Mesendoderm (in vitro differentiated cells): ENCODE results near the gene ATXN7L1.

Source experiments
- DNase-seq: peaks from one replicate; pipeline ENCODE4 v3.0.0; 2013
- H2AK5ac ChIP-seq: 2 replicates; pipeline ENCODE4 v1.6.1; 2013; ENCODE audit warnings: low read length, inconsistent platforms
- H2BK120ac ChIP-seq: 2 replicates; pipeline ENCODE4 v1.6.1; 2013; ENCODE audit warnings: low read depth, mild to moderate bottlenecking, low read length, moderate library complexity, mixed read lengths
- H2BK15ac ChIP-seq: replicated peaks from 2 replicates; pipeline ENCODE4 v1.6.1; 2013; ENCODE audit warnings: low read depth, mild to moderate bottlenecking, moderate library complexity
- H2BK5ac ChIP-seq: 2 replicates; pipeline ENCODE4 v1.6.1; 2013; ENCODE audit warnings: low read length, inconsistent platforms
- H3K18ac ChIP-seq: 2 replicates; pipeline ENCODE4 v1.6.1; 2013; ENCODE audit warnings: mild to moderate bottlenecking, low read length, mixed read lengths
- H3K23ac ChIP-seq: one replicate; pipeline ENCODE4 v1.6.1; 2013; ENCODE audit warnings: low read length
- H3K27ac ChIP-seq: 2 replicates; pipeline ENCODE4 v1.5.1; 2013; ENCODE audit warnings: low read depth, mild to moderate bottlenecking, inconsistent platforms, low read length, moderate library complexity
- H3K27me3 ChIP-seq: 2 replicates; pipeline ENCODE4 v1.6.1; 2013; ENCODE audit warnings: low read length, control low read depth, mild to moderate bottlenecking, inconsistent platforms; ENCODE audit not compliant: insufficient read depth, poor library complexity
- H3K36me3 ChIP-seq: 2 replicates; pipeline ENCODE4 v1.6.1; 2013; ENCODE audit warnings: low read length, inconsistent platforms; ENCODE audit not compliant: control insufficient read depth, insufficient read depth
- H3K4ac ChIP-seq: one replicate; pipeline ENCODE4 v1.6.1; 2013; ENCODE audit warnings: low read depth, mild to moderate bottlenecking, low read length, moderate library complexity
- H3K4me1 ChIP-seq: 2 replicates; pipeline ENCODE4 v1.6.1; 2013; ENCODE audit warnings: low read depth, low read length, inconsistent platforms; ENCODE audit not compliant: control insufficient read depth
- H3K4me2 ChIP-seq: 2 replicates; pipeline ENCODE4 v1.6.1; 2013; ENCODE audit warnings: low read length
- H3K4me3 ChIP-seq: 2 replicates; pipeline ENCODE4 v1.5.1; 2013; ENCODE audit warnings: mild to moderate bottlenecking, low read length
- H3K56ac ChIP-seq: one replicate; pipeline ENCODE4 v1.6.1; 2013; ENCODE audit warnings: low read length
- H3K79me1 ChIP-seq: 2 replicates; pipeline ENCODE4 v1.6.1; 2013; ENCODE audit warnings: low read length, inconsistent platforms
- H3K79me2 ChIP-seq: 2 replicates; pipeline ENCODE4 v1.6.1; 2013; ENCODE audit warnings: mild to moderate bottlenecking, low read length; ENCODE audit not compliant: control insufficient read depth, insufficient read depth
- H3K9ac ChIP-seq: 2 replicates; pipeline ENCODE4 v1.6.1; 2013; ENCODE audit warnings: low read length, inconsistent platforms
- H4K5ac ChIP-seq: one replicate; pipeline ENCODE4 v1.6.1; 2013; ENCODE audit warnings: low read length
- H4K8ac ChIP-seq: one replicate; pipeline ENCODE4 v1.6.1; 2013; ENCODE audit warnings: low read depth, mild to moderate bottlenecking, control low read depth, low read length, moderate library complexity
- WGBS: extraction: QIAGEN DNeasy Blood & Tissue Kit; methylation state at CpG from one replicate; pipeline ENCODE4 v1.1.7; 2013; ENCODE audit warnings: low lambda C conversion rate, missing lambda C conversion rate; ENCODE audit not compliant: insufficient coverage; ENCODE audit errors: extremely low coverage; 5-methylcytosine and 5-hydroxymethylcytosine counted together

The ATXN7L1 gene

DNA sequence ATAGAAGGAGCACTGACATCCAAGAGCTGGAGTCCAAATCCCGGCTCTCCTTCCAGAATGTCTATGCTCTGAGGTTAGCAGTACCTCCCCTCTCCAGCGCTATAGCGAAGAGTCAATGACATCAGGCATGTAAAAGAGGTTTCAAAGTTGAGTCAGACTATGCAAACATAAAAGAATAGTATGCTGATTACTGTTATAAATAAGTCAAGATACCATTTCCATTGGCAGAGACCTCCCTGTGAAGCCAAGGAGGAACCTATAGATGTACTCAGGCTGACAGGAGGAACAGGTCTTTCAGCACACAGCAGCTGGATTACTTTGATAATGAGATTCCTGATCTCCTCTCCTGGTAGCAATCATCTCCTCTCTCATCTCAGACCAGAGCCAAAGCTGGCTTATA is 191.2 kb downstream of the ATXN7L1 start:
- no peaks in the 10 kb centered on the region for H3K36me3 ChIP-seq
- H3K79me1 ChIP-seq = no peaks in the 10 kb centered on the region
- no peak overlapping the region for H3K9ac ChIP-seq
- no peak overlapping the region for H4K5ac ChIP-seq
- no peak overlapping the region for H2AK5ac ChIP-seq
- no peak overlapping the region for H3K18ac ChIP-seq
- no peak overlapping the region for H3K23ac ChIP-seq
- H2BK5ac ChIP-seq = no peak overlapping the region
- no peak overlapping the region for H3K27ac ChIP-seq
- H4K8ac ChIP-seq = no peak overlapping the region
- no peak overlapping the region for H3K4me2 ChIP-seq
- no CpG with 5 or more reads among the region's 3 CpGs for WGBS
- no peaks in the 10 kb centered on the region for H3K79me2 ChIP-seq
- no peak for DNase-seq
- H3K4me3 ChIP-seq = no peak overlapping the region
- H2BK15ac ChIP-seq = no peak overlapping the region
- peaks cover 17% of the 10 kb centered on the region for H3K4me1 ChIP-seq
- H3K27me3 ChIP-seq = no peaks in the 10 kb centered on the region
- H3K56ac ChIP-seq = no peak overlapping the region
- H3K4ac ChIP-seq = no peak overlapping the region
- no peak overlapping the region for H2BK120ac ChIP-seq

DNA sequence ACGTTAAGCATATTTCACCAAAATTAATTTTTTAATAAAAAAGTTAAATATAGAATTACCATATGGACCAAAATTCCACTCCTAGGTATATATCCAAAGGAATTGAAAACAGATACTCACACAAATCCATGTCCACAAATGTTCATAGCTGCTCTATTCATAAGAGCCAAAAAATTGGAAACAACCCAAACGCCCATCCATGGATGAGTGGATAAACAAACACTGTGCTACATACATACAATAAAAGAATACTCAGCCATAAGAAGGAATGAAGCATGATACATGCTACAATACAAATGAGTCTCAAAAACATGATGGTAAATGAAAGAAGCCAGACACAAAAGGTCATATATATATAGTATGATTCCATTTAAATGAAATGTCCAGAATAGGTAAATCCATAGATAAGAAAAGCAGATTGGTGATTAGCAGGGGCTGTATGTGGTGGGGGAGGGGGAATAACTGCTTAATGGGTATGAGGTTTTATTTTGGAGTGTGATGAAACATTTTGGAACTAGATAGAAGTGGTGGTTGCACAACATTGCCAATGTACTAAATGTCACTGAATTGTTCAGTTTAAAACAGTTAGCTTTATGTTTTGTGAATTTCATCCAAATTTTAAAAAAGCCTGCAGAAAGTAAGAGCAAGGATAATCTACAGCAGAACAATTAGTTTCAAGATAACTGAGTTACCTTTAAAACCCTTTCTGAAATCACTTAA is 193.9 kb downstream of the ATXN7L1 start:
- H3K27ac ChIP-seq = no peak overlapping the region
- H4K8ac ChIP-seq = no peak overlapping the region
- H2BK15ac ChIP-seq = no peak overlapping the region
- H3K9ac ChIP-seq = no peak overlapping the region
- no peaks in the 10 kb centered on the region for H3K79me1 ChIP-seq
- no peaks in the 10 kb centered on the region for H3K36me3 ChIP-seq
- H3K23ac ChIP-seq = no peak overlapping the region
- no peaks in the 10 kb centered on the region for H3K79me2 ChIP-seq
- no peak overlapping the region for H2AK5ac ChIP-seq
- H3K56ac ChIP-seq = no peak overlapping the region
- H2BK5ac ChIP-seq = no peak overlapping the region
- H3K18ac ChIP-seq = no peak overlapping the region
- H3K4me2 ChIP-seq = no peak overlapping the region
- H2BK120ac ChIP-seq = no peak overlapping the region
- DNase-seq = no peak
- H3K27me3 ChIP-seq = no peaks in the 10 kb centered on the region
- no CpG with 5 or more reads among the region's 2 CpGs for WGBS
- peaks cover 9% of the 10 kb centered on the region for H3K4me1 ChIP-seq
- H4K5ac ChIP-seq = no peak overlapping the region
- no peak overlapping the region for H3K4ac ChIP-seq
- H3K4me3 ChIP-seq = no peak overlapping the region

DNA sequence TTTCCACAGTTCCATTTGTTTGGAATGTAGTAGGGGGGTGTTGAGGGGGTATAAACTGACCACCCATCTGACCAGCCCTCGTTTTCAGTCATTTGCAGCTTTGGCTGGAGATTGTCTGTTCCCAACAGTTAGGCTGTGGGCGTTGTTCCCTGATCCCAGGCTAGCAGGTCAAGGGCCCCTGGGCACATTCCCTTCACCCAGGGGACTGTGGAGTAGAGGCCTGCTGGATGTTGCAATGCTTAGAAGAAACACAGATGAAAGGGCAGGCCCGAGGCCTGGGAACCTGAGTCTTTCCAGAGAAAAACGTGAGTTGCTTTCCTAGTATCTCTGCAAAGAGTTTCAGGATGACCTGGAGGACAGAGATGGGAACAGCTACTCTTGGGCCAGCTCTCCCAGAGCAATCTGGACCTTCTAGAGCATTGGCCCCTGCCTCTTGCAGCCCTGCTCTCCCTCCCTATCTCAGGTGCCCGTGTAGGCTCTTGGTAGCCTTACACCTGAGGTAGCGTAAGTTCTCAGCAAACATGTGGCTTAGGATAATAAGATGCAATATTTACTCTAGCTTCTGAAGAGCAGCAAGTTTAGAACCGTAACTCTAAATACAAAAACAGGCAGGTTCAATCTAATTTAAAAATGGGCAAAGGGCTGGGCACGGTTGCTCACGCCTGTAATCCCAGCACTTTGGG is 195.8 kb downstream of the ATXN7L1 start:
- H3K27me3 ChIP-seq = no peaks in the 10 kb centered on the region
- peak overlapping the region; percentile 1 for H3K4ac ChIP-seq
- peak overlapping the region; percentile 10 for H2AK5ac ChIP-seq
- H3K36me3 ChIP-seq = no peaks in the 10 kb centered on the region
- H3K4me1 ChIP-seq = peaks cover 9% of the 10 kb centered on the region
- no peak overlapping the region for H3K23ac ChIP-seq
- no peak overlapping the region for H3K27ac ChIP-seq
- H2BK120ac ChIP-seq = no peak overlapping the region
- H3K79me1 ChIP-seq = no peaks in the 10 kb centered on the region
- H3K18ac ChIP-seq = peak overlapping the region; percentile 0
- peak overlapping the region; percentile 63 for H3K56ac ChIP-seq
- no peak for DNase-seq
- no peak overlapping the region for H2BK5ac ChIP-seq
- H4K8ac ChIP-seq = peak overlapping the region; percentile 30
- WGBS = no CpG with 5 or more reads among the region's 9 CpGs
- no peak overlapping the region for H3K9ac ChIP-seq
- no peak overlapping the region for H3K4me3 ChIP-seq
- no peak overlapping the region for H3K4me2 ChIP-seq
- H3K79me2 ChIP-seq = no peaks in the 10 kb centered on the region
- H2BK15ac ChIP-seq = no peak overlapping the region
- H4K5ac ChIP-seq = no peak overlapping the region

DNA sequence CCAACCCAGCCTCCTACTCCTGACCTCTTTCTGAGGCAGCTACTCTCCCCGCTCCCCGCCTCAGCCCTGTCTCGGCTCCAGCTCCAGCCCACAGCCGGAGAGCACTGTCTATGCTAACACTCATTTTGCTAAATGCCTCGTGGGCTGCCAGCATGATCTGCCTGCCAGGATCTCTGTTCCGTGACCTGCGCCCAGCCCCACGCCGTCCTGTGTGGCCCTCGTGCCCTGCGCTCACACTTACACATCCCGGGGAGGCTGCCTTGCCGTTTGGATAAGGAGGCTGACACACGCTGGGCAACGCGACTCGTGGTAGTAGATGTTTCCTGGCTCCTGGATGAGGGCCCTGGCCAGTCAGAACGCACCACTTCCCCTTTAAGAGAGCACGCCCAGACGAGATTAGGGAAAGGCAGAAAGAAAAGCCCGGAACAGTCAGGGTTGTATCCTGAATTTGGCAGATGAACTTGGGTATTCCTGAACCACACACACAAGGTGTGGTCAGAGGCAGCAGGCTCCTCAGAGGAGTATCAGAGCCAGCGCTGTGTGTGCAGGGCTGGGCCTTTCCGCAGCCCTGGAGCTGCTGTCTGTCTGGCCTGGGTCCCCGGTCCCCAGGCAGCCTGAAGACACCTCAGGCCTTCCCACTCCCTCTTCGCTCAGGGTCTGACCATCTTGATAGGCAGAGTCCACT is 197.4 kb downstream of the ATXN7L1 start:
- H3K9ac ChIP-seq = no peak overlapping the region
- peak overlapping the region; percentile 53 for H3K18ac ChIP-seq
- no peak overlapping the region for H2BK120ac ChIP-seq
- no CpG with 5 or more reads among the region's 25 CpGs for WGBS
- no peaks in the 10 kb centered on the region for H3K79me1 ChIP-seq
- H3K27me3 ChIP-seq = no peaks in the 10 kb centered on the region
- no peak overlapping the region for H4K5ac ChIP-seq
- H3K27ac ChIP-seq = no peak overlapping the region
- H3K56ac ChIP-seq = peak overlapping the region; percentile 76
- no peaks in the 10 kb centered on the region for H3K36me3 ChIP-seq
- H3K4ac ChIP-seq = no peak overlapping the region
- H4K8ac ChIP-seq = no peak overlapping the region
- peak; percentile 49 for DNase-seq
- H3K4me1 ChIP-seq = peaks cover 8% of the 10 kb centered on the region
- no peak overlapping the region for H2BK5ac ChIP-seq
- no peak overlapping the region for H3K4me2 ChIP-seq
- H3K23ac ChIP-seq = peak overlapping the region; percentile 12
- H3K4me3 ChIP-seq = no peak overlapping the region
- no peaks in the 10 kb centered on the region for H3K79me2 ChIP-seq
- no peak overlapping the region for H2BK15ac ChIP-seq
- H2AK5ac ChIP-seq = no peak overlapping the region

DNA sequence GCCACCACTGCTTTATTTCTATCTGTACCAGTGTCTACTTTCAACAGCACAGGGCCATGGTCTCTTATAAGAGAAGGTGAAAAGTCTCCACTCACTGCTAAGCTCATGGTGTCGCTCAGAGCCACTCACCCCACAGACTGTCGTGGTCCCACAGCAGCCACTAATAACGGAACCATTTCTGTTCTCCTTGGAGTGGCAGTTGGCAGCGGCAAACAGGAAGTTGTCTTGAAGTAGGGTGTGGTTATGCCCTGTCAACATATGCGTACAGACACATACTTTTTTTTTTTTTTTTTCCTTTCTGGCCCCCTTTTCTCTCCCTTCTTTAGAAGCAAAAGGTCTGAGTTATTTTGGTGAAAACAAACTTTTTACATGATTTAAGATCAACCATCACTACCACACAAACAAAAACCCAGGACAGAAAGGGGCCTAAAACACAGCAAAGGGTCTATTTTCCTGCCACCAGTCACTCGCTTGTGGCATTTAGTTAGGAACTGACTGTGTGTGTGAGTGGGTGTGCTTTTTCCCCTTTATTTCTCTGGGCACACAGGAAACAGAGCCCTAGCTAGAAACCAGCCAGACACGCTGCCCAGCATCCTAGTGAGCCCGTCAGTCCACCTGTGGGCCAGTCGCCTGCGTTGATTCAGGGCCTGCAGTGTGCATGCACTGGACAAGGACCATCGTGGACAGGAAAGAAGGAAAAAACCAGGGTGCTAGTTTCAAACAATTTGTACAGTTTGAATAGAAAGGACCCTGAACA is 198.4 kb downstream of the ATXN7L1 start:
- Histone ChIP-seq H2BK15ac (no peak overlapping the region), H3K27ac (no peak overlapping the region), H4K8ac (no peak overlapping the region), H2BK5ac (no peak overlapping the region), H3K4me1 (peaks cover 12% of the 10 kb centered on the region), H3K79me1 (no peaks in the 10 kb centered on the region), H3K4me2 (no peak overlapping the region), H3K36me3 (no peaks in the 10 kb centered on the region), H4K5ac (no peak overlapping the region), H2AK5ac (no peak overlapping the region), H3K23ac (no peak overlapping the region), H3K4me3 (no peak overlapping the region), H3K27me3 (no peaks in the 10 kb centered on the region), H3K9ac (no peak overlapping the region), H3K56ac (no peak overlapping the region), H2BK120ac (no peak overlapping the region), H3K4ac (no peak overlapping the region), H3K79me2 (no peaks in the 10 kb centered on the region), H3K18ac (no peak overlapping the region)
- no peak for DNase-seq
- WGBS = no CpG with 5 or more reads among the region's 11 CpGs
